Measurements from ENCODE around the gene UXS1.

DNA sequence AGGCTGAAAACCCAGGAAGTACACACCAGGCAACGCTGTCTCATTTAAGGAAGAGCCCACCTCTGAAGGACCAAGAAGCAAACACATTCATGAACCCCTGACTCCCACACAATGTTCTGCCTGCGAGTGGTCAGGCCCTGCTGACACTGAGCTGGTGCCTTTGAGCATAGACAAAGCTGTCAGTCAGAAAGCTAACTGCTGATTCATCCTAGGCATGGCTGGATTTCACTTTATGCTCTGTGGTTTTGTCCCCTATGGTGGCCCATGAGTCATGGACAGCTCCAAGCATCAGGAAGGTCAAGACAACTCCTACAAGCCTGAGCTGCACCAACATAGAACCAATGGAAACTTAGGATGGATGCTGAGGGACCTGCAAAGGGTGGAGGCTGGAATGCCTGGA, 78.9 kb downstream of the UXS1 start:
- no peak for TF ChIP-seq CTCF (IDR thresholded peaks at IDR 0.05)
- TF ChIP-seq POLR2A (IDR thresholded peaks at IDR 0.05), result no peak
